ENCODE measurements around the gene SMCO2.

- no peak for TF ChIP-seq CTCF (IDR thresholded peaks at IDR 0.05; ENCODE audit: control extremely low read depth in 1 of 3, insufficient read depth in 1 of 3, low read depth in 1 of 3, low read length in 3 of 3)
- TF ChIP-seq KDM5A (IDR thresholded peaks at IDR 0.05; ENCODE audit: low read length): no peak
- TF ChIP-seq SIX5 (IDR thresholded peaks at IDR 0.05; ENCODE audit: low read depth, low read length): no peak
- TF ChIP-seq MAX (IDR thresholded peaks at IDR 0.05): no peak
- TF ChIP-seq PHF8 (conservative IDR thresholded peaks at IDR 0.05; ENCODE audit: low read depth, low read length): no peak
- TF ChIP-seq EZH2 (IDR thresholded peaks at IDR 0.05; ENCODE audit: low read depth, low read length, severe bottlenecking): no peak
- no peak for TF ChIP-seq EP300 (IDR thresholded peaks at IDR 0.05; ENCODE audit: borderline replicate concordance in 1 of 2, low read depth in 2 of 2, low read length in 2 of 2)
- TF ChIP-seq E2F6 (IDR thresholded peaks at IDR 0.05): no peak
- TF ChIP-seq RNF2 (IDR thresholded peaks at IDR 0.05; ENCODE audit: borderline replicate concordance, low read depth, low read length, missing control alignments, poor library complexity, severe bottlenecking): no peak
- TF ChIP-seq ATF2 (IDR thresholded peaks at IDR 0.05; ENCODE audit: low read length): no peak
- TF ChIP-seq HDAC6 (IDR thresholded peaks at IDR 0.05; ENCODE audit: low read depth, low read length): no peak
- TF ChIP-seq RAD21 (IDR thresholded peaks at IDR 0.05 in 1 of 2, conservative IDR thresholded peaks at IDR 0.05 in 1 of 2; ENCODE audit: low read depth in 2 of 2, low read length in 2 of 2): no peak
- no peak for TF ChIP-seq NRF1 (IDR thresholded peaks at IDR 0.05; ENCODE audit: low read depth, low read length)
- TF ChIP-seq ZNF274 (IDR thresholded peaks at IDR 0.05; ENCODE audit: borderline replicate concordance, extremely low read depth, low read length): no peak
These were observed 102.0 kb downstream of the SMCO2 start for GRCh38 chr12:27548301-27549199.

Data from H1 (cell line).